NCI-H2227 (cell line): ENCODE data around the gene KLHL25.
A peak's percentile ranks its signal among the peaks of the same experiment; 100 is the strongest.

Experiments
- DNase-seq: peaks from one replicate; lab custom pipeline; 2025; ENCODE audit not compliant: unreplicated experiment; lab: John Stamatoyannopoulos, UW

The KLHL25 gene

DNA sequence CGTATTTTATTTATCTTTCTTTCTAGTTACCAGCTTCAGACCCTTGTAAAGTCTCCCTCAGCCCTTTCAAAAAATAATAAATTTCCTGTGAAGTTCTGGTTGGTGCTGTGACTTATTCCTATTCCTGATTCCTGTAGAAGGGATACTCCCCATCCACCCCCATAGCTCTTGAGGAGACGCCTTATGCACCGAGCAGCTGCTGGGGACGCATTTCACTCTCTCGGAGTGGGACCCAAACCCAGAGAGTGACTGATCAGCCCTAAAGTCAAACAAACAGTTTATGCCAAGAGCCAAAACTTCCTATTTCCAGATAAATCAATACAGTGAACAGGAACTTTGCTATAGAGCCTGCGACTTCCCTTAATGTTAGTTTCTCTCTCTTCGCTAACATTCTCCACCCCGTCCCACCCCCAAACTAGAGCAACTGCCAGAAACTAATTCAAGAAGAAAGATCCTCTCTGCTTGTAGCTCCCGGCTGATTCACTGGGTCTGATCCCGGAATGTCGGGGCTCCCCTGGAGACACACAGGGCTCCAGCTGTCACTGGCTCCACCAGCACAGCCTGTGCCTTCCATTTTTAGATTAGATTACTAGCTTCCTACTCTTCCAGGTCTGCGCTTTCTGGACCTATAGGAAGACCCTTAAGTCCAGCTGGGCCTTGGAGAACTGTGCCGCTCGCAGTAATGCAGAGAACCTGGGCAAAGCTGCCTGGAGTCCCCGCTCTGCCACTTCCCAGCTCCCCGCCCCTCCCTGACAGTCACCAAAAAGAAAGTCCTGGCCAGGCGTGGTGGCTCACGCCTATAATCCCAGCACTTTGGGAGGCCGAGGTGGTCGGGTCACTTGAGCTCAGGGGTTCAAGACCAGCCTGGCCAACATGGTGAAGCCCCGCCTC, 45.2 kb downstream of the KLHL25 start:
- no peak for DNase-seq

DNA sequence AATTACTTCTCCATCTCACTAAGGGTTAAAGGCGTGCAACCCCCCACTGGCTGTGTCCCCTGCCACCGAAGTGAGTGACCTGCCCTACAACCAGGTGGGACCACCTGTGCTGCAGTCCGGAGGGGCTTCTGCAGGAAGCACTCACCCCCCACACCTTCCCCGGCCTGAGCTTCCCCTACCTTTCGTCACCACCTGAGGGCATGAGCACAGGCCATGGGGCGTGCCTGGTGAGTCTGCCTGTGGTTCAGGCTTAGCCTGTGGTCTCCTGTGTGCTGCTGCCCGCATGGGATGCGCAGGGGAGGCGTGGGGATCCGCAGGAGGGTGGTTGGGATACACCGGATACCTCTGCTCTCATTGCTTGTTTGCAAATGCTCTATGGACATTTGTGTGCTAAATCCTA, 46.0 kb downstream of the KLHL25 start:
- DNase-seq, result no peak

DNA sequence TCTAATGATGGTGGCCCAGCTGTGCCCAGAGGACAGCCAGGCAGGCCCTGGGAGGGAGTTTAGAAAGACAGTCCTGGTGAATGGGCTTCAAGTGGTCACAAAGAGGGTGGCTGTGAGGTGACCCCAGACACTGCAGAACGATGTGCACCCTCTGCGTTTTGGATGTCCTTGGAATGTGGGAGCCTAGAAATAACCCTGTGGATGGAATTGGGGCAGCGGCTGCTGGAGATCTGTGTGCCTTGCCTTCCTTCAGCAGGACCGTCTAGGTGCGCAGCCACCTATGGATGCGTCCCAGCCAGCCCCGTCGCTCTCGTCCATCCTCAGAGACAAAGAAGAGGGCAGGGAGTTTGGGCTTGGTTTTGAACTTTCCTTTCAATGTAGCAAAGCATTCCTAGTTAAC, 46.5 kb downstream of the KLHL25 start:
- no peak for DNase-seq

DNA sequence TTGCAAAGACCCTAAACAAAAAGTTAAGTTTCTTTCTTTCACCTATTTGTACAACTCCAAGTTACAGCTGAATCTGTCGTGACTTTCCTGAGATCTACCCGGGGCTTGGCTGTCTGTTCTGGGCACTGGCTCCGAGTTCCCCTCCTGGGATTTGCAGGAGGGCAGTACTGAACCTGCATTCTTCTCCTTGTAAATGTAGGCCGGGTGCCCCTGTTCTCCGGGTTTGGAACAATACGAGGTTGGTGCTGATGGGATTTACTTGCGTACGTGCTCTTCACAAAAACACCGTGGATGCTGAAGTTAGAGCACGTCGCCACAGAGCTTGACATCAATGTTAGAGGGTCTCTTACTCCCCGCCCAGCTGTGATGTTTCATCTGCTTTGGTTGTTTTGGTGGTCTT, 48.1 kb downstream of the KLHL25 start:
- no peak for DNase-seq

DNA sequence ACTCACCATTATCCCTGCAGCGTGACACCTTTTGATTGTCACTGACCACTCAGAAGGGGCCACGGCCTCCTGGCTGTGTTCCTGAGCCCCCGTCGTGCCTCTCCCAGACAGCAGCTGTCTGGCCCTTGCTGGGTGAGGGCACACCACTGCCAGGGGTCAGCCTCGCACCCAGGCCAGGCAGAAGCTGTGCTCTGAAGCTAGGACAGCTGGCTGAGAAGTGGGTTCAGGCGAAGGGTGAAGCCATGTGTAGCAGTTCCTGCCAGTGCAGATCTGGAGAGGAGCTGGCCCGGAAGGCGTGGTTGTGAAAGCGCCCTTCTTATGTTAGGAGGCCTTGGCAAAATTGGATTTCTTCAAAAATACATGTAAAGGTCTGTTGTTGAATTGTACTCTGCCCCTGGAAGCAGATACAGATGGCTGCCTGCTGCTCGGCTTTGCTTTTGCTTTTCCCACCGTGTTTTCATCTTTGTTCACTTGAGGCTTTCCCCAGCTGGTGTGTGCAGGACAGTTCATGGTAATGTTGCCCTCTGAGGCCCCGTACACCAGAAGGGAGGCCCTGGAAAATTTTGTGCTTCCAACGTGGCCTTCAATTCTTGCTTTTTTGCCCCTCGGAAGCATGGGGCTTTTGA, 49.1 kb downstream of the KLHL25 start:
- DNase-seq, result no peak

DNA sequence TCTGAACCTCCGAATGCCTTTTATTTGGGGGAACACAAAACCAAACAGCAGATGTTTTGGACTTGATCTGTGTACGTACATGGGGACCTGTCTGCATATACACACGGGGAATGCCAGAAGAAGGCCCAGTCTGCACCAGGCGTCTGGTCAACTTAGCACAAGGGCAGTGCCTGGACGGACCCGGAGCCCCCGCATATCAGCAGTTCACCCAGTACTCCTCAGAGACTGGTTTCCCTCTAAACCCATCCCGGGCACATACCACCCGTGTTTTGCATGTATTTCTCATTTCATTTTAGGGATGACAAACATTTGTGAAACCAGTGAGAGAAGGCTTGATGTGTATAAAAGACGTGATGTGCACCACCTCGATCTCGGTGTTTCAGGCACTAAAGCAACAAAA, 49.7 kb downstream of the KLHL25 start:
- DNase-seq, result no peak

DNA sequence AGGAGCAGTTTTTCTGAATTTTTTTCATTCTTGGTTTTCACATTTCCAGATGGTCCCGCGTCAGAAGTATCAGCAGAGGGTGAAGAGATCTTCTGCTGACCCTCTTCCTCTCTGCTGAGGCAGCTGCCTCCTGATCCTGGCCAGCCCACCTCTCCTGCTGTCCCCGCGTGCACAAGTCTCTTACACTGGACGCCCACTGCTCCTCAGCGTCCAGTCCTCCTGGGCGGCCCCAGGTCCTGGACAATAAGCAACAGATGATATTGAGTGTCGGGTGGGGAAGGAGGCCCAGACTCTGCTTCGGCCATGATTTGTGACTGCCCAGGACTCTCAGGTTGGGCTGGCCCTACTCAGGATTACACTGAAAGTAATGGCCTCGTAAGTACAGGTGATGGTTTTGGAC, 50.1 kb downstream of the KLHL25 start:
- no peak for DNase-seq

DNA sequence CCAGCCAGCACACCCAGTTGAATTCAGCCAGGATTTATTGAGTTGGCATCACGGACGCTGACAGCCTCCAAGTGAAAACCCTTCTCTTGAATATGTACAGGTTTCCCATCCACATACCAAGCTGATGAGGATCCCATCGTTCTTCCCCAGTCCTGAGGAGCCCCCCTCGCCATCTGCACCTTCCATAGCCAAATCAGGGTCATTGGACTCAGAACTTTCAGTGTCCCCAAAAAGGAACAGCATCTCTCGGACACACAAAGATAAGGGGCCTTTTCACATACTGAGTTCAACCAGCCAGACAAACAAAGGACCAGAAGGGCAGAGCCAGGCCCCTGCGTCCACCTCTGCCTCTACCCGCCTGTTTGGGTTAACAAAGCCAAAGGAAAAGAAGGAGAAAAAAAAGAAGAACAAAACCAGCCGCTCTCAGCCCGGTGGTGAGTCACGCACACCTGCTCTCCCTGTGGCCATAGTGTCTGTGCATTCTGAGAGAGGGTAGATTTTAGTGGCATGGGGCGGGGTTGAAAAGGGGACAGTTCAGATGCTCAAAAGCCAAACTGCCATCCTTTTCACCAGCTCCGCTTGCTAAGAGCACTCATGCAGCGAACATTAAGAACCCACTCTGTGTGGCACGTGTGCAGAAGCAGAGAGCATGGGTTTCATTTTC, 51.2 kb downstream of the KLHL25 start:
- DNase-seq, result no peak

DNA sequence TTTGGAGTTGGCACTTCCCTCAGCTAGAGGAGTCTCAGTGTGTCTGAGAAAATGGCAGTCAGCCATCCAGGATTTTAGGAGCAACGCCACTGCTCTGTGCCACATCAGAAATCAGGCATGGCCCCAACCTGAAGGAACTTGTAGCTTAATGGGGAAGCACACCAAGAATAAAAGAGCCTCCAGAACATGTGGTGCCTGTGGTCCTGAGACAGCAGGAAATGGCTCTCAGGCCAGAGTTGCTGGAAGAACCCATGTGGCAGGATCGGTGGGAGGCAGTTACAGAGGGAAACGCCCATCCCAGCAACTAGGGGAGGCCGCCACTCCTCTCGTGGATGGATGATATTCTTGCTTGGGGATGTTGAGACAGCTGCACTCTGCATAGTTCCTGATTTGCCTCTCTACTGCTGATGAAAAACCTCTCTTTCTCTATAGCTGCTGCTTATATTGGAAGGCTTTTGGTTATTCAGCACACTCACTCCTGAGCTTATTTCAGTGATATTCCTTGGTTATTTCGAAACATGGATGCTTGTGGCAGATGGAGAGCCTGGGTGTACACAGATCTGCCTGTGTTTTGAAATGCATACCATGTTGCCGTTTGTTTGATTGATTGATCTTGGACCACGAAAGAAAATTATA, 52.4 kb downstream of the KLHL25 start:
- no peak for DNase-seq

DNA sequence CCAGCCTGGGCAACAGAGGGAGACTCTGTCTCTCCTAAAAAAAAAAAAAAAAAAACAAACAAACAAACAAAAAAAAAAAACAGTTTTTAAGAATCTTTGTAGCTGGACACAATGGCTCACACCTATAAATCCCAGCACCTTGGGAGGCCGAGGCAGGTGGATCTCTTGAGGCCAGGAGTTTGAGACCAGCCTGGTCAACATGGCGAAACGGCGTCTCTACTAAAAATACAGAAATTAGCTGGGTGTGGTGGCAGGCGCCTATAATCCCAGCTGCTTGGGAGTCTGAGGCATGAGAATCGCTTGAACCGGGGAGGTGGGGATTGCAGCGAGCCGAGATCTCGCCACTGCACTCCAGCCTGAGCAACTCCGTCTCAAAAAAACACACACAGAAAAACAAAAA, 53.1 kb downstream of the KLHL25 start:
- DNase-seq, result no peak

DNA sequence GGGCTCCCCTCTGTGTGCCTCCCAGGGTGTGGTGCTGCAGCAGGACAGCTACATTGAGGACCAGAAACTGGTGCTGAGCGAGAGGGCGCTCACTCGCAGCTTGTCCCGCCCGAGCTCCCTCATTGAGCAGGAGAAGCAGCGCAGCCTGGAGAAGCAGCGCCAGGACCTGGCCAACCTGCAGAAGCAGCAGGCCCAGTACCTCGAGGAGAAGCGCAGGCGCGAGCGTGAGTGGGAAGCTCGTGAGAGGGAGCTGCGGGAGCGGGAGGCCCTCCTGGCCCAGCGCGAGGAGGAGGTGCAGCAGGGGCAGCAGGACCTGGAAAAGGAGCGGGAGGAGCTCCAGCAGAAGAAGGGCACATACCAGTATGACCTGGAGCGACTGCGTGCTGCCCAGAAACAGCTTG, 53.7 kb downstream of the KLHL25 start:
- DNase-seq, result no peak

DNA sequence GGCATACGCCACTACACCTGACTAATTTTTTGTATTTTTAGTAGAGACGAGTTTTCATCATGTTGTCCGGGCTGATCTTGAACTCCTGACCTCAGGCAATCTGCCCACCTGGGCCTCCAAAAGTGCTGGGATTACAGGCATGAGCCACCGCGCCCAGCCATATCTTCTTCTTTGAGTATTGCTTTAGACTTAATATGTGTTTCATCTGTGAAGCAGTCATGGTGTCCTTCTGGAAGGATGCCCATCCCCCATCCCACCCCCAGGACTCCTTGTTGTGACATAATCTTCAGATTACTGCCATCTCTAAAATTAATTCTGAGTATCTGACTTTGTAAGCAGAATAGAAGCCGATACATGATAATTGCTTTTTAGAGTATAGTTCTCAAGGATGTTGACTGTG, 57.7 kb downstream of the KLHL25 start:
- no peak for DNase-seq

DNA sequence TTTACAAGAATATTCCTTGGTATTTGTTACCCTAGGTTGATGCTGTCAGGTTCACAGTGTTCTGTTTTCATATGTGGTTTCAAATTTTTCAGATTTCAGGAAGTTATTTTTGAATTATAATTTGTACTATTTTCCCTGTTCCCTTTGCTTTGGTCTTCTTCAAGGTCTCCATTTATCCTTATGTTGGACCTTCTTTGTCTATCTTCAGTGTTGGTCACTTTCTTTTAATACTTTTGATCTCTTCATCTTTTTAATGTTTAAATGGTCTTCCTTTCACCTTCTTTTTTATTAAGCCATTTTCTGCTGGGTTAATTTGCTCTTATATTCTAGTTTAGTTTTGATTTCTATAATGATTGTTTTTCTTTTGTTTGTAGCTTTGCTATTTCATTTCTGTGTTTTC, 61.3 kb downstream of the KLHL25 start:
- no peak for DNase-seq

DNA sequence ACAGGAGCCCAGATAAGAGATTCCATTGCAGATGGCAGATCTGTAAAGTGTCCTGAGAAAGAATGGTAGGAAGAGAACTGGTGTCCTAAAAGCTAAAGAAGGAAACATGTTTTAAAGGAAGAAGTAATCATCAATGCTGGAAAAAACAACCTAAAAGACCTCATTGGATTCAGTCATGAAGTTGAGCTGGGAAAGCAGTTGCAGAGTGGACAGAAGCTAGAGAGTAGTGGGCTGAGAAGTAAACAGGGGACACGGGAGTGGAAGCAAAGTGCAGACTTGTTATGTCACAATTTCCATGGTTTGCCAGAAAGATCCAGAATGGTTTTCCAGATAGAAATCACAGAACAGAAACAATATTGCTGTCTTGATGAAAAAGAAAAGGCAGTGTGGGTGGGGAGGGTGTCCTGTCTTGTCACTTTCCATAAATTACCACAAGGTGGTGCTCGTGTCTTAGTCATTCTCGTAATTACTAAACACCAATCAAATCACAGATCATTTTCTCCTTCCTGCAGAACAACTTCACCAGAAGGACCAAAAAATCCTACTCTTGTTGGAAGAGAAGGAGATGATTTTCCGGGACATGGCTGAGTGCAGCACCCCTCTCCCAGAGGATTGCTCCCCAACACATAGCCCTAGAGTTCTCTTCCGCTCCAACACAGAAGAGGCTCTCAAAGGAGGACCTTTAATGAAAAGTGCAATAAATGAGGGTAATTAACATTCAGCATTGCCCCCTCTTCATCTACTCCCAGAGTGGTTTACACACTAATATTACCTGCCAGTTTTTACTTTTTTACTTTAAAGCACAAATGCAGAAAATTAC, 64.5 kb downstream of the KLHL25 start:
- peak; percentile 68 for DNase-seq

DNA sequence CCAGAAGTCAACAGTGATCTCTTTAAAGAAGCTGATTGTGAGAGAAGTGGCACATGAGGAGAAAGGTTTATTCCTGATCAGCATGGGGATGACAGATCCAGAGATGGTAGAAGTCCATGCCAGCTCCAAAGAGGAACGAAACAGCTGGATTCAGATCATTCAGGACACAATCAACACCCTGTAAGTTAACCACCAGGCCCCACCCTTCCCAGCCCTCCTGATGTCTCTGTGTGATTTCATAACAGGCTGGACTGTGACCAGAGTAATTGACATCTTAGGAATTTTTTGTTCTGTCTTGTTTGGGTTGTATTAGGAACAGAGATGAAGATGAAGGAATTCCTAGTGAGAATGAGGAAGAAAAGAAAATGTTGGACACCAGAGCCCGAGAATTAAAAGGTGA, 67.7 kb downstream of the KLHL25 start:
- DNase-seq, result no peak

DNA sequence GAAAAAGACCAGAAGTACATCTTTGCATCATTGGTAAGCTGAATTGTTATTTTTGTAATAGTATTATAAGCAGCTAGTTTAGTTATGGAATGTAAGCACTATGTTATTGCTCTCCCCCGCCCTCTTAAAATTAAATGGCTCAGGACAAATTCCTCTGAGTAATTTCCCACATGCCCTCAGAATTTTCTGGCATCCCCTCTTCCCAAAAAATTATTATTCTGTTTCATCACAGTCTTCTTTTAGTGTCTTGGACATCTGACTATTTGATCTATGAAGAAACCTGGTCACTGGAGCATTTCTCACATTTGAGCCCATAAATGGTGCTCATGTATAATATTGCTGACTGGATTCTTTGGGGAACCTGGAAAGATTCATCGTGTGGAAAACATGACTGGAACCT, 68.3 kb downstream of the KLHL25 start:
- DNase-seq, result no peak

DNA sequence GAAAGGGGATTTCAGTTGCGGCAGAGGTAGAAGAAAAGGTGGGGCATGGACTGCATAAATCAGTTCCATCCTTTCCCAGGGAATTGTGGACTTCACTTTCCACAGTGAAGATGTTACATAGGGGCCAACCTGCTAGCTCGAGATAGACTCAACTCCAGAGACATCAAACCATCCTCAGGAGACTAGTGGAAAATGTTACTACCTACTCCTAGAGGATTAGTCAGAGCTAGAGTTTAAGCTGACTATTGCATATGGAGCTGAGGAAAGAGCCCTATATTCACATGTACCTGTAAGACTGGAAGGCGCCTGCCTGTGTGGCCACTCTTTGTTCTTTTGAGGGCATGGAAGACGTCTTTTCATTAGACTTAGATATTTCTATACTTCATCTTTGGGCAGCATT, 69.2 kb downstream of the KLHL25 start:
- DNase-seq, result no peak

DNA sequence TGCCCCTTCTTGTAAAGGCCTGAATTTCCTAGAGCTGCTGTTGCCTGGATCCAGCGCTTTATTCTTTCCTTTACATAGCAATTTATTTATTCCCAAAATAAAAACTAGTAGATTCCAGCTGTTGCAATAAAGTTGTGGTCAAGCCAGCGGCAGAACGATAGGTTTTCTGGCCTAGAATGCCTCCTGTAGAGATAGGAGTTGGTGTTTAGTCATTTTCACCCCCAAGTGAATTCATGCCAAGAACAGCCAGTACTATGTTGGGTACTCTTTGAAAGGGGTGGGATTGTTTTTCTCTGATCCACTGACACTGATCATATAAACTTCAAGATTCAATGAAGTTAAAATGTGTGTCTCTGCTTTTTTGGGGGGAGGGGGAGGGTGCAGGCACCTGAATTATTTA, 69.7 kb downstream of the KLHL25 start:
- no peak for DNase-seq

DNA sequence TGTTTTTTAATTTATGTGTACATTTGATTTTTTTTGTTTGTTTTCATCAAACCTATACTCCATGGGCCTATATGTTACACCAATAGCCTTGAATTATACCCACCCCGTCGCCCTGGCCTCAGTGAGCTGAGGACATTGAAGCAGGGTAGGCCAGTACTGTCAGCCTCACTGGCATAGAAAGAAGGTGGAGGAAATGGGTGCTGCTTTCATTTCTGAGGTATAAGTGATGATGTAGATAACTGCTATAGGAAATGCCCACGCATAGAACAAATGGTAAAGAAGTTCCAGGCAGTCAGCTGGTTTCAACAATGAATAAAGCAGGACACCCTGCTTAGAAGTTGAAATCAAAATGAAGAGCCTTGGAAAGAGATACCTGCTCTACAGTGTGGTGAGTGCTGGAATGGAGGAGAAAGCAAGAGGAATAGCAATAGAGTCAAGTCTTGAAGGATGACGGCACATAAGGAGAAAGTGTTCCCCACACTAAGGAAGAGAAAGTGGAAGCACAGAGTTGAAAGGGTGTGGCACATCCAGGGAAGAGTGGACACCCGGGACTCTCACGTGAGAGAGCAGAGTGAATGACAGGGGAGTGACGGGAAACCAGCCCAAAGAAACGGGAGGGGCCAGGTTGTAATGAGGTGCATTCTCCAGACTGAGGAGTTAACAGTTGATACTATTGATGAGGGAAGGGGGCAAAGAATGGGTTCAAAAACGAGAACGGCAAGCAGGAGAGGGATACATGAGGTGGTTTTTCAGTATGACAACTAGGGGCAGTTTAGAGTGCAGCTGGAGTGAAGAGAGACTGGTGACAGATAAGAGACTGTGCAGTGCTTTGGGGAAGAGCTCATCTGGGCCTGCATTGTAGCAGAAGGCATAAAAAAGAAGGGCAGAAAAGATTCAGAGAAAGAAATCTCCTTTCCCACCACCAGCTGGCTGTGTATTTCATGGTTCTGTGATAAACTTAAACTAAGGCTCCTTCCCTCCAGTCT, 70.5 kb downstream of the KLHL25 start:
- DNase-seq, result no peak
